ENCODE data around the gene SPATA4.

GRCh38 chr4:176189891-176190795, 5.2 kb downstream of the SPATA4 start:
- TF ChIP-seq TCF7 (IDR thresholded peaks at IDR 0.05; ENCODE audit: low read depth) = no peak
- TF ChIP-seq, protein P1, sequence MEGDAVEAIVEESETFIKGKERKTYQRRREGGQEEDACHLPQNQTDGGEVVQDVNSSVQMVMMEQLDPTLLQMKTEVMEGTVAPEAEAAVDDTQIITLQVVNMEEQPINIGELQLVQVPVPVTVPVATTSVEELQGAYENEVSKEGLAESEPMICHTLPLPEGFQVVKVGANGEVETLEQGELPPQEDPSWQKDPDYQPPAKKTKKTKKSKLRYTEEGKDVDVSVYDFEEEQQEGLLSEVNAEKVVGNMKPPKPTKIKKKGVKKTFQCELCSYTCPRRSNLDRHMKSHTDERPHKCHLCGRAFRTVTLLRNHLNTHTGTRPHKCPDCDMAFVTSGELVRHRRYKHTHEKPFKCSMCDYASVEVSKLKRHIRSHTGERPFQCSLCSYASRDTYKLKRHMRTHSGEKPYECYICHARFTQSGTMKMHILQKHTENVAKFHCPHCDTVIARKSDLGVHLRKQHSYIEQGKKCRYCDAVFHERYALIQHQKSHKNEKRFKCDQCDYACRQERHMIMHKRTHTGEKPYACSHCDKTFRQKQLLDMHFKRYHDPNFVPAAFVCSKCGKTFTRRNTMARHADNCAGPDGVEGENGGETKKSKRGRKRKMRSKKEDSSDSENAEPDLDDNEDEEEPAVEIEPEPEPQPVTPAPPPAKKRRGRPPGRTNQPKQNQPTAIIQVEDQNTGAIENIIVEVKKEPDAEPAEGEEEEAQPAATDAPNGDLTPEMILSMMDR (CRISPR knock-in tag; IDR thresholded peaks at IDR 0.05) = no peak
- no peak for TF ChIP-seq HDAC6 (IDR thresholded peaks at IDR 0.05; ENCODE audit: low read depth, low read length)
- TF ChIP-seq SRF (IDR thresholded peaks at IDR 0.05; ENCODE audit: low read depth, low read length) = no peak
- no peak for TF ChIP-seq TCF7L2 (IDR thresholded peaks at IDR 0.05; ENCODE audit: low read depth, low read length)
- TF ChIP-seq RBM22 (optimal IDR thresholded peaks at IDR 0.05; ENCODE audit: low read length) = no peak
- TF ChIP-seq JUND (CRISPR knock-in tag; IDR thresholded peaks at IDR 0.05) = no peak
- no peak for TF ChIP-seq ZNF747 (CRISPR knock-in tag; IDR thresholded peaks at IDR 0.05; ENCODE audit: borderline replicate concordance)
- no peak for TF ChIP-seq ZNF792 (CRISPR knock-in tag; IDR thresholded peaks at IDR 0.05)
- TF ChIP-seq RELA (CRISPR knock-in tag; IDR thresholded peaks at IDR 0.05) = no peak
- no peak for TF ChIP-seq CEBPB (IDR thresholded peaks at IDR 0.05; ENCODE audit: borderline replicate concordance, low read depth, low read length)
- TF ChIP-seq ZBTB21 (CRISPR knock-in tag; IDR thresholded peaks at IDR 0.05) = no peak
